H1 (cell line): Measurements from ENCODE around the gene SH3TC2. TPM values are rescaled to one million over a fixed set of nuclear protein-coding genes. Genes with fewer than 3 reads are reported as not detected.

Experiments used
- CTCF ChIA-PET: fragments of 300-600 bp; sonication (Branson Sonifier 250); formaldehyde crosslinking; loops from one replicate; lab custom pipeline; 2021; ENCODE audit not compliant: partially characterized antibody; lab: Charles Lee
- POLR2A ChIA-PET: fragments of 300-600 bp; sonication (Branson Sonifier 250); formaldehyde crosslinking; loops from one replicate; lab custom pipeline; 2021; ENCODE audit warnings: inconsistent platforms; ENCODE audit not compliant: partially characterized antibody; lab: Charles Lee
- DNase-seq, 2 experiments: peaks; one replicate each; pipeline versions ENCODE4 v3.0.0 to v3.0.0-alpha.2; 2010 to 2022; ENCODE audit warnings: low spot score in 2 of 2, low read depth in 1 of 2, mixed read lengths in 1 of 2
- FAIRE-seq: peaks from 2 replicates; lab custom pipeline; 2011; peaks lifted over from hg19 to GRCh38; lab: Jason Lieb, UNC
- H2AFZ ChIP-seq: 2 replicates; pipeline ENCODE4 v1.8.1; 2012; ENCODE audit warnings: low read length, inconsistent platforms
- H2AK5ac ChIP-seq: 2 replicates; pipeline ENCODE4 v1.6.1; 2013; ENCODE audit warnings: low read depth, low read length
- H2BK120ac ChIP-seq: replicated peaks from 2 replicates; pipeline ENCODE3; 2013; ENCODE audit warnings: low read depth, low read length, inconsistent platforms
- H2BK12ac ChIP-seq: 2 replicates; pipeline ENCODE4 v1.6.1; 2013; ENCODE audit warnings: low read depth, low read length
- H2BK15ac ChIP-seq: 2 replicates; pipeline ENCODE4 v1.6.1; 2013; ENCODE audit warnings: low read length
- H2BK20ac ChIP-seq: 2 replicates; pipeline ENCODE4 v1.6.1; 2013; ENCODE audit warnings: low read length
- H2BK5ac ChIP-seq: 2 replicates; pipeline ENCODE4 v1.6.1; 2013; ENCODE audit warnings: low read depth, low read length
- H3K14ac ChIP-seq: 2 replicates; pipeline ENCODE4 v1.6.1; 2013; ENCODE audit warnings: inconsistent platforms; ENCODE audit not compliant: insufficient read length
- H3K18ac ChIP-seq: 2 replicates; pipeline ENCODE4 v1.6.1; 2013; ENCODE audit warnings: low read length; ENCODE audit errors: extremely low read depth
- H3K23ac ChIP-seq: 2 replicates; pipeline ENCODE4 v1.6.1; 2013; ENCODE audit warnings: inconsistent platforms; ENCODE audit not compliant: insufficient read length
- H3K23me2 ChIP-seq: 2 replicates; pipeline ENCODE4 v1.6.1; 2013; ENCODE audit warnings: low read depth, low read length
- H3K27ac ChIP-seq: 2 replicates; pipeline ENCODE4 v1.6.1; 2011; ENCODE audit warnings: low read depth, low read length, inconsistent platforms
- H3K27me3 ChIP-seq, 4 experiments: replicated peaks in 1 of 4; 1 replicate in 1 of 4; 2 replicates in 3 of 4; pipeline versions ENCODE4 v1.6.1 to v1.8.1; 2011 to 2013; ENCODE audit warnings: low read length in 3 of 4, mild to moderate bottlenecking in 3 of 4, inconsistent platforms in 2 of 4, mixed read lengths in 2 of 4, moderate library complexity in 1 of 4; ENCODE audit not compliant: control insufficient read depth in 3 of 4, insufficient read depth in 3 of 4; ENCODE audit errors: extremely low read depth in 1 of 4
- H3K36me3 ChIP-seq, 4 experiments: 2 replicates each; pipeline versions ENCODE4 v1.6.1 to v1.8.1; 2011 to 2013; ENCODE audit warnings: mild to moderate bottlenecking in 4 of 4, low read length in 3 of 4, moderate library complexity in 2 of 4, control low read depth in 1 of 4, inconsistent platforms in 1 of 4; ENCODE audit not compliant: insufficient read depth in 4 of 4, control insufficient read depth in 2 of 4
- H3K4ac ChIP-seq: replicated peaks from 2 replicates; pipeline ENCODE3; 2013; ENCODE audit warnings: low read length, low read depth, mixed read lengths, inconsistent platforms; ENCODE audit not compliant: insufficient read length
- H3K4me1 ChIP-seq, 4 experiments: replicated peaks in 1 of 4; 1 replicate in 1 of 4; 2 replicates in 3 of 4; pipeline versions ENCODE4 v1.6.1 to v1.8.1; 2011 to 2013; ENCODE audit warnings: low read length in 3 of 4, inconsistent platforms in 2 of 4, mixed read lengths in 1 of 4; ENCODE audit not compliant: insufficient read depth in 4 of 4, control insufficient read depth in 3 of 4
- H3K4me2 ChIP-seq, 2 experiments: 2 replicates each; pipeline versions ENCODE4 v1.6.1 to v1.8.1; 2011 to 2013; ENCODE audit warnings: low read depth in 2 of 2, low read length in 2 of 2, control low read depth in 1 of 2, inconsistent platforms in 1 of 2, mild to moderate bottlenecking in 1 of 2; ENCODE audit not compliant: insufficient read depth in 1 of 2
- H3K4me3 ChIP-seq, 4 experiments: fragments of 200-600, 300-600 bp in 1 of 4; sonication (generic), shearing (Covaris generic), sonication (Bioruptor Twin) in 1 of 4; 2 replicates each; pipeline versions ENCODE4 v1.5.1 to v1.8.1; 2011 to 2016; ENCODE audit warnings: low read length in 4 of 4, low read depth in 3 of 4, control low read depth in 2 of 4, inconsistent platforms in 2 of 4, mild to moderate bottlenecking in 2 of 4, mixed read lengths in 1 of 4, moderate library complexity in 1 of 4; ENCODE audit not compliant: insufficient read depth in 2 of 4; ENCODE audit errors: extremely low read depth in 1 of 4
- H3K56ac ChIP-seq: replicated peaks from 2 replicates; pipeline ENCODE3; 2013; ENCODE audit warnings: low read depth, mild to moderate bottlenecking, mixed read lengths, low read length, inconsistent platforms; ENCODE audit not compliant: insufficient read length
- H3K79me1 ChIP-seq: 2 replicates; pipeline ENCODE4 v1.6.1; 2013; ENCODE audit warnings: low read depth, low read length, control low read depth
- H3K79me2 ChIP-seq, 2 experiments: 2 replicates each; pipeline versions ENCODE4 v1.6.1 to v1.8.1; 2012 to 2013; ENCODE audit warnings: low read length in 2 of 2, mild to moderate bottlenecking in 2 of 2, inconsistent platforms in 1 of 2; ENCODE audit not compliant: insufficient read depth in 2 of 2, control insufficient read depth in 1 of 2
- H3K9ac ChIP-seq, 4 experiments: replicated peaks in 1 of 4; 1 replicate in 1 of 4; 2 replicates in 3 of 4; pipeline versions ENCODE4 v1.6.1 to v1.8.1; 2011 to 2013; ENCODE audit warnings: low read depth in 3 of 4, low read length in 3 of 4, control low read depth in 2 of 4, mild to moderate bottlenecking in 2 of 4, moderate library complexity in 2 of 4, inconsistent platforms in 1 of 4; ENCODE audit errors: extremely low read depth in 1 of 4
- H3K9me3 ChIP-seq, 2 experiments: 2 replicates each; pipeline versions ENCODE4 v1.6.1 to v1.8.1; 2012 to 2013; ENCODE audit warnings: mild to moderate bottlenecking in 2 of 2, moderate library complexity in 2 of 2, control low read depth in 1 of 2, inconsistent platforms in 1 of 2, low read depth in 1 of 2, low read length in 1 of 2, mixed read lengths in 1 of 2; ENCODE audit not compliant: insufficient read depth in 2 of 2
- H4K20me1 ChIP-seq, 2 experiments: replicated peaks in 1 of 2; 2 replicates each; pipeline versions ENCODE3 to v1.8.1; 2011 to 2013; ENCODE audit warnings: inconsistent platforms in 2 of 2, low read length in 2 of 2, mild to moderate bottlenecking in 1 of 2; ENCODE audit not compliant: insufficient read depth in 2 of 2, control insufficient read depth in 1 of 2
- H4K5ac ChIP-seq: 2 replicates; pipeline ENCODE4 v1.6.1; 2013; ENCODE audit warnings: low read length, low read depth, mixed read lengths, inconsistent platforms; ENCODE audit not compliant: insufficient read length
- H4K8ac ChIP-seq: 2 replicates; pipeline ENCODE4 v1.8.0; 2013; ENCODE audit warnings: mild to moderate bottlenecking, moderate library complexity, low read length, inconsistent platforms; ENCODE audit not compliant: insufficient read depth; ENCODE audit errors: extremely low read depth
- H4K91ac ChIP-seq: replicated peaks from 2 replicates; pipeline ENCODE3; 2013; ENCODE audit warnings: low read length, mixed read lengths, inconsistent platforms; ENCODE audit not compliant: insufficient read length
- ATF2 ChIP-seq: IDR thresholded peaks from 2 replicates; pipeline ENCODE4 v1.6.1; 2012; ENCODE audit warnings: low read length, inconsistent platforms
- CBX8 ChIP-seq: fragments of 300-800, 300-1000 bp; sonication (generic); IDR thresholded peaks from 2 replicates; pipeline ENCODE4 v1.7.1; 2016; ENCODE audit warnings: low read depth, low read length, borderline replicate concordance
- MAFK ChIP-seq: IDR thresholded peaks from 2 replicates; pipeline ENCODE4 v1.6.1; 2012; ENCODE audit warnings: low read depth, mild to moderate bottlenecking, improper control_type of control experiment, low read length
- SIX5 ChIP-seq: IDR thresholded peaks from 2 replicates; pipeline ENCODE4 v1.6.1; 2011; ENCODE audit warnings: mild to moderate bottlenecking, low read depth, low read length
- TBP ChIP-seq: IDR thresholded peaks from 2 replicates; pipeline ENCODE4 v1.6.1; 2011; ENCODE audit warnings: low read depth, low read length, improper control_type of control experiment
- WGBS, 2 experiments: shearing (Covaris generic) in 1 of 2; methylation state at CpG; one replicate each; pipeline versions ENCODE4 v1.1.6 to v1.1.7; 2013 to 2015; ENCODE audit warnings: low lambda C conversion rate in 2 of 2, mixed read lengths in 2 of 2, inconsistent platforms in 1 of 2, low coverage in 1 of 2, missing lambda C conversion rate in 1 of 2; ENCODE audit not compliant: insufficient replicate concordance in 2 of 2, insufficient coverage in 1 of 2, insufficient read length in 1 of 2; ENCODE audit errors: extremely low coverage in 1 of 2, missing lambda C conversion rate in 1 of 2; 5-methylcytosine and 5-hydroxymethylcytosine counted together
- polyA plus RNA-seq, 7 experiments: library from polyadenylated mRNA; depleted of rRNA in 3 of 7; stranded (reverse) in 5 of 7; unstranded in 2 of 7; fragments of >200 nt in 5 of 7; fragments of 200-250 nt in 2 of 7; gene quantifications; 1 replicate in 5 of 7; 2 replicates in 1 of 7; 4 replicates in 1 of 7; pipeline versions ENCODE4 v1.2.1 to v1.2.3, GENCODE V29; 2011 to 2013; ENCODE audit warnings: missing spikeins in 2 of 7, mixed read lengths in 2 of 7
- total RNA-seq: library from RNA; stranded (reverse); fragmentation: NEBNext Ultra II Directional; extraction: Animal tissue kit (Norgen Biotek cat#: 25700); gene quantifications from 2 replicates; pipeline ENCODE4 v1.2.1, GENCODE V29; 2021

Gene SH3TC2
- total and polyA plus RNA-seq, 2 of the 8 experiments (the other 6 are each of a cell fraction or from before 2014, with no cell fraction given) = 0.11 to 0.80 TPM

- Histone ChIP-seq H3K23me2 (no peaks in the 10 kb centered on the region), H2AK5ac (no peak overlapping the region; the same call in 1 of the 2 replicates), H4K8ac (no peak overlapping the region), H3K18ac (no peak overlapping the region), H3K4me3 (no peak overlapping the region), H4K91ac (no peak overlapping the region), H3K36me3 (no peaks in the 10 kb centered on the region), H3K27ac (no peak overlapping the region), H4K20me1 (no peaks in the 10 kb centered on the region), H2BK12ac (0 out of 2 replicates have a peak overlapping the region, but pooled peaks have one; percentile 10), H3K56ac (no peak overlapping the region), H2BK15ac (no peak overlapping the region), H3K4me1 (peaks cover 4 to 11% (median 6%) of the 10 kb centered on the region in 4 experiments; a peak in 5 of 7 replicates), H2BK5ac (no peak overlapping the region), H4K5ac (no peak overlapping the region), H3K79me2 (no peaks in the 10 kb centered on the region), H3K79me1 (no peaks in the 10 kb centered on the region), H3K9ac (no peak overlapping the region), H2AFZ (no peak overlapping the region), H3K4ac (no peak overlapping the region), H3K9me3 (0 out of 4 replicates have a peak, but pooled peaks cover 0 to under 1% of the 10 kb centered on the region in 2 experiments), H2BK20ac (no peak overlapping the region; the same call in 1 of the 2 replicates), H3K27me3 (no peaks in the 10 kb centered on the region), H3K4me2 (no peak overlapping the region), H2BK120ac (no peak overlapping the region), H3K23ac (no peak overlapping the region), H3K14ac (no peak overlapping the region)
- DNase-seq (no peak), FAIRE-seq (no peak)
- POLR2A ChIA-PET = no interaction called here
- WGBS, 2 experiments = 95% methylated on average over 2 of the region's 2 CpGs; no CpG with 5 or more reads in 1 of the 2 experiments
- TF ChIP-seq MAFK (no peak), TBP (no peak), CBX8 (no peak), SIX5 (no peak), ATF2 (no peak)
- CTCF ChIA-PET = interaction anchor here (2.3 kb wide), 1 partner anchor 28 kb away, joined by 7 read pairs; no protein-coding TSS in a partner anchor
Measured at GRCh38 chr5:149063896-149064478, 1.1 kb upstream of the SH3TC2 start.
